HepG2 (cell line): ENCODE results near the gene TSGA10. TPM values are rescaled to one million over a fixed set of nuclear protein-coding genes. Genes with fewer than 3 reads are reported as not detected.

Experiments used
- AKAP8 ChIP-seq: sonication (generic); formaldehyde crosslinking; IDR thresholded peaks from 2 replicates; pipeline ENCODE4 v1.5.1; 2020; ENCODE audit warnings: mild to moderate bottlenecking, missing genetic modification reagents
- ARNT2 ChIP-seq: sonication (generic); formaldehyde crosslinking; IDR thresholded peaks from 2 replicates; pipeline ENCODE4 v1.8.0; 2022; ENCODE audit warnings: mild to moderate bottlenecking, low read depth, missing genetic modification reagents, moderate library complexity
- BORCS8-MEF2B ChIP-seq: sonication (generic); formaldehyde crosslinking; IDR thresholded peaks from 2 replicates; pipeline ENCODE4 v1.8.0; 2022; ENCODE audit warnings: mild to moderate bottlenecking, missing genetic modification reagents
- ETS1 ChIP-seq: sonication (generic); formaldehyde crosslinking; IDR thresholded peaks from 2 replicates; pipeline ENCODE4 v1.4.0; 2020; ENCODE audit warnings: missing genetic modification reagents
- HBP1 ChIP-seq: IDR thresholded peaks from 2 replicates; pipeline ENCODE4 v1.6.1; 2016; ENCODE audit warnings: low read depth, control low read depth
- HNF4A ChIP-seq: sonication (generic); formaldehyde crosslinking; IDR thresholded peaks from 2 replicates; pipeline ENCODE4 v1.4.0; 2020; ENCODE audit warnings: missing genetic modification reagents
- MLX ChIP-seq: IDR thresholded peaks from 2 replicates; pipeline ENCODE4 v1.6.1; 2016
- SKI ChIP-seq: fragments of 450-650 bp; IDR thresholded peaks from one replicate; pipeline ENCODE4 v1.6.1; 2018; ENCODE audit warnings: mild to moderate bottlenecking; ENCODE audit not compliant: partially characterized antibody
- SMAD1 ChIP-seq: sonication (generic); formaldehyde crosslinking; IDR thresholded peaks from 2 replicates; pipeline ENCODE4 v1.4.0; 2020; ENCODE audit warnings: missing genetic modification reagents, low read depth, mild to moderate bottlenecking, borderline replicate concordance
- THAP11 ChIP-seq: IDR thresholded peaks from 2 replicates; pipeline ENCODE4 v1.6.1; 2016; ENCODE audit warnings: missing biosample characterization, missing genetic modification reagents
- THAP7 ChIP-seq: sonication (generic); formaldehyde crosslinking; IDR thresholded peaks from 2 replicates; pipeline ENCODE4 v1.8.1; 2023; ENCODE audit warnings: mild to moderate bottlenecking, missing genetic modification reagents
- YEATS2 ChIP-seq: sonication (generic); formaldehyde crosslinking; IDR thresholded peaks from 2 replicates; pipeline ENCODE4 v1.4.0; 2020; ENCODE audit warnings: missing genetic modification reagents, borderline replicate concordance
- ZMYM3 ChIP-seq: sonication (generic); formaldehyde crosslinking; IDR thresholded peaks from 2 replicates; pipeline ENCODE4 v1.5.1; 2020; ENCODE audit warnings: mild to moderate bottlenecking, missing genetic modification reagents
- ZNF616 ChIP-seq: sonication (generic); formaldehyde crosslinking; IDR thresholded peaks from 2 replicates; pipeline ENCODE4 v1.5.0; 2020; ENCODE audit warnings: low read depth, mild to moderate bottlenecking, missing genetic modification reagents
- ZNF7 ChIP-seq: IDR thresholded peaks from 2 replicates; pipeline ENCODE4 v1.6.1; 2016; ENCODE audit warnings: missing biosample characterization, missing genetic modification reagents
- ZNF776 ChIP-seq: sonication (generic); formaldehyde crosslinking; IDR thresholded peaks from 2 replicates; pipeline ENCODE4 v1.4.0; 2020; ENCODE audit warnings: mild to moderate bottlenecking, missing genetic modification reagents
- ZSCAN29 ChIP-seq: sonication (generic); formaldehyde crosslinking; conservative IDR thresholded peaks from 2 replicates; pipeline ENCODE4 v1.4.0; 2020; ENCODE audit warnings: mild to moderate bottlenecking, missing genetic modification reagents
- polyA plus RNA-seq, 8 experiments: library from polyadenylated mRNA; depleted of rRNA in 3 of 8; stranded (reverse) in 7 of 8; unstranded in 1 of 8; fragments of >200 nt; fragmentation: Illumina TruSeq in 4 of 8; extraction: Trizol in 4 of 8; gene quantifications; 2 replicates each; pipeline versions ENCODE4 v1.2.1 to v1.2.3, GENCODE V29; 2011 to 2016; ENCODE audit warnings: low read depth in 4 of 8, missing spikeins in 1 of 8, mixed read lengths in 1 of 8; ENCODE audit not compliant: insufficient read depth in 1 of 8
- total RNA-seq, 5 experiments: library from RNA; depleted of rRNA; stranded (reverse); fragments of >200 nt; fragmentation: Illumina TruSeq; extraction: Trizol; gene quantifications; 2 replicates each; pipeline ENCODE4 v1.2.3, GENCODE V29; 2016; ENCODE audit warnings: low read depth in 1 of 5
- TF ChIP-seq, protein P1 (sequence below): sonication (generic); formaldehyde crosslinking; IDR thresholded peaks from 2 replicates; pipeline ENCODE4 v1.4.0; 2020; ENCODE audit warnings: missing genetic modification reagents, mild to moderate bottlenecking, borderline replicate concordance
- TF ChIP-seq, protein P2 (sequence below): sonication (generic); formaldehyde crosslinking; IDR thresholded peaks from 2 replicates; pipeline ENCODE4 v1.4.0; 2020; ENCODE audit warnings: missing genetic modification reagents

TSGA10 gene
- total and polyA plus RNA-seq, 2 of the 13 experiments (the other 11 are each of a cell fraction or from before 2014, with no cell fraction given) = 4.7 to 13.1 TPM

DNA sequence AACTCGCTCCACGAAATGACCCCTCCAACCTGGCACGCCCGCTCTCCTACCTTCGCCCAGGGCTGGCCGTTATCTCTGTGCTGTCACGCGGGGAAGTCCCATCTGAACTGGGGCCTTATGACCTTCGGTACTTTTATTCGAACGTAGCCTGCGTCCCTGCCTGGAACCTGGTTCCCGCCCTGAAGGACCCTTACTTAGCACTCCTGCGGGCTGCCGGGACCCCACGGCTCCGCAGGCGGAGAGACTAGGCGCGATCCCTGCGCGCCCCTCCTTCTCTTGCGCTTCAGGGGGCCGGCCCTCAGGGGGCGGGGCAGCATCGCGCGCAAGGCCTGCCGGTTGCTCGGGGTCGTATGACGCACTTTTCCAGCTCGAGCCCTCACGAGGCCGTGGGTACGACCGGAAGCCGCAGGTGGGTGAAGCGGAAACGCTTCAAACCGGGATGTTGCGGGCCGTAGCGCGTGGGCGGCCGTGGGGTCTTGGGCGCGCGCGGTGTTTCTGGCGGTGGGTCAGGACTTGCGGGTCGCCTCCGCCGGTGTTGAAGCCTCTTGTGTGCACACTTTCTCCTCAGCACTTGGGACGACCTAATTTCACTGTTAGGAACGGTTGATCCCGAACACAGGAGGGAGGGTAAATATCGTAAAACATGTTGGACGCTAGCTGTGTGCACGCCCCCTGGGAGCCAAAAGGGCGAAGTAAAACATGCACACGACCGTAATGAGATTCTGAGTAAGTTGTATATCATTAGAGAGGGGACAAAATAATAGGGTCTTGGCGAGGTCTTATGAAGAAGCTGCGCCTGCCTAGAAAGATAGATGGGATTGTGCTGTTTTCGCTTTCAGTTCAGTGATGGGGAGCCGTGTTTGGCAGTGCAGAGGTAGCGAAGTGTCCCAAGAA is at the start of gene TSGA10, which contains the start of gene LIPT1 (continued):
- TF ChIP-seq HNF4A (CRISPR knock-in tag) = peak; percentile 46; the same call in 1 of the 2 replicates
- TF ChIP-seq MLX (CRISPR knock-in tag) = peak; percentile 90
- TF ChIP-seq ETS1 (CRISPR knock-in tag) = peak; percentile 31; the same call in 1 of the 2 replicates
- TF ChIP-seq SMAD1 = peak; percentile 99
- peak; percentile 99 for TF ChIP-seq ARNT2 (CRISPR knock-in tag)
- TF ChIP-seq BORCS8-MEF2B = peak; percentile 99
- TF ChIP-seq, protein P1, sequence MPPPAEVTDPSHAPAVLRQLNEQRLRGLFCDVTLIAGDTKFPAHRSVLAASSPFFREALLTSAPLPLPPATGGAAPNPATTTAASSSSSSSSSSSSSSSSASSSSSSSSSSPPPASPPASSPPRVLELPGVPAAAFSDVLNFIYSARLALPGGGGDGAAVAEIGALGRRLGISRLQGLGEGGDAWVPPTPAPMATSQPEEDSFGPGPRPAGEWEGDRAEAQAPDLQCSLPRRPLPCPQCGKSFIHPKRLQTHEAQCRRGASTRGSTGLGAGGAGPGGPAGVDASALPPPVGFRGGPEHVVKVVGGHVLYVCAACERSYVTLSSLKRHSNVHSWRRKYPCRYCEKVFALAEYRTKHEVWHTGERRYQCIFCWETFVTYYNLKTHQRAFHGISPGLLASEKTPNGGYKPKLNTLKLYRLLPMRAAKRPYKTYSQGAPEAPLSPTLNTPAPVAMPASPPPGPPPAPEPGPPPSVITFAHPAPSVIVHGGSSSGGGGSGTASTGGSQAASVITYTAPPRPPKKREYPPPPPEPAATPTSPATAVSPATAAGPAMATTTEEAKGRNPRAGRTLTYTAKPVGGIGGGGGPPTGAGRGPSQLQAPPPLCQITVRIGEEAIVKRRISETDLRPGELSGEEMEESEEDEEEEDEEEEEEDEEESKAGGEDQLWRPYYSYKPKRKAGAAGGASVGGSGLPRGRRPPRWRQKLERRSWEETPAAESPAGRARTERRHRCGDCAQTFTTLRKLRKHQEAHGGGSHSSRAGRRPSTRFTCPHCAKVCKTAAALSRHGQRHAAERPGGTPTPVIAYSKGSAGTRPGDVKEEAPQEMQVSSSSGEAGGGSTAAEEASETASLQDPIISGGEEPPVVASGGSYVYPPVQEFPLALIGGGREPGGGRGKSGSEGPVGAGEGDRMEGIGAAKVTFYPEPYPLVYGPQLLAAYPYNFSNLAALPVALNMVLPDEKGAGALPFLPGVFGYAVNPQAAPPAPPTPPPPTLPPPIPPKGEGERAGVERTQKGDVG (CRISPR knock-in tag) = peak; percentile 97; the same call in 1 of the 2 replicates
- TF ChIP-seq THAP11 (CRISPR knock-in tag) = peak; percentile 95
- TF ChIP-seq ZMYM3 (CRISPR knock-in tag) = no peak; the same call in 1 of the 2 replicates
- peak; percentile 46 for TF ChIP-seq SKI
- TF ChIP-seq ZSCAN29 (CRISPR knock-in tag) = peak; percentile 97
- TF ChIP-seq, protein P2, sequence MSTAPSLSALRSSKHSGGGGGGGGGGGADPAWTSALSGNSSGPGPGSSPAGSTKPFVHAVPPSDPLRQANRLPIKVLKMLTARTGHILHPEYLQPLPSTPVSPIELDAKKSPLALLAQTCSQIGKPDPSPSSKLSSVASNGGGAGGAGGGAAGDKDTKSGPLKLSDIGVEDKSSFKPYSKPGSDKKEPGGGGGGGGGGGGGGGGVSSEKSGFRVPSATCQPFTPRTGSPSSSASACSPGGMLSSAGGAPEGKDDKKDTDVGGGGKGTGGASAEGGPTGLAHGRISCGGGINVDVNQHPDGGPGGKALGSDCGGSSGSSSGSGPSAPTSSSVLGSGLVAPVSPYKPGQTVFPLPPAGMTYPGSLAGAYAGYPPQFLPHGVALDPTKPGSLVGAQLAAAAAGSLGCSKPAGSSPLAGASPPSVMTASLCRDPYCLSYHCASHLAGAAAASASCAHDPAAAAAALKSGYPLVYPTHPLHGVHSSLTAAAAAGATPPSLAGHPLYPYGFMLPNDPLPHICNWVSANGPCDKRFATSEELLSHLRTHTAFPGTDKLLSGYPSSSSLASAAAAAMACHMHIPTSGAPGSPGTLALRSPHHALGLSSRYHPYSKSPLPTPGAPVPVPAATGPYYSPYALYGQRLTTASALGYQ = peak; percentile 80; the same call in 1 of the 2 replicates
- TF ChIP-seq HBP1 (CRISPR knock-in tag) = peak; percentile 87; the same call in 1 of the 2 replicates
- TF ChIP-seq THAP7 (CRISPR knock-in tag) = peak; percentile 92; the same call in 1 of the 2 replicates
- peak; percentile 98 for TF ChIP-seq YEATS2 (CRISPR knock-in tag)
- TF ChIP-seq ZNF7 (CRISPR knock-in tag) = no peak
- TF ChIP-seq AKAP8 (CRISPR knock-in tag) = peak; percentile 95; the same call in 1 of the 2 replicates
- TF ChIP-seq ZNF776 (CRISPR knock-in tag) = no peak; the same call in 1 of the 2 replicates
- peak; percentile 98 for TF ChIP-seq ZNF616
